Measurements from ENCODE around the gene DENND5B.

DENND5B gene

GRCh38 chr12:31369712-31370521, 221.0 kb downstream of the DENND5B start:
- DNase-seq = no peak

- DNase-seq = no peak
Observed at GRCh38 chr12:31368666-31369361, 222.1 kb downstream of the DENND5B start.

- DNase-seq = no peak
Observed at GRCh38 chr12:31366104-31366621, 224.8 kb downstream of the DENND5B start.

GRCh38 chr12:31363831-31364230, 227.1 kb downstream of the DENND5B start:
- DNase-seq = no peak

- DNase-seq = no peak
Observed at GRCh38 chr12:31363416-31363809, 227.5 kb downstream of the DENND5B start.

GRCh38 chr12:31362759-31363415, 228.0 kb downstream of the DENND5B start:
- peak; percentile 61 to 66 for DNase-seq

GRCh38 chr12:31362115-31362758, 228.7 kb downstream of the DENND5B start:
- no peak for DNase-seq

GRCh38 chr12:31361730-31362114, 229.2 kb downstream of the DENND5B start:
- DNase-seq = no peak

GRCh38 chr12:31355747-31356107, 235.2 kb downstream of the DENND5B start:
- no peak for DNase-seq

- no peak for DNase-seq
Observed at GRCh38 chr12:31353750-31354708, 236.9 kb downstream of the DENND5B start.

- DNase-seq = no peak
Observed at GRCh38 chr12:31346267-31346666, 244.7 kb downstream of the DENND5B start.

GRCh38 chr12:31343139-31343538, 247.8 kb downstream of the DENND5B start:
- DNase-seq = no peak

- no peak for DNase-seq
Observed at GRCh38 chr12:31342286-31342685, 248.7 kb downstream of the DENND5B start.

- DNase-seq = no peak
Observed at GRCh38 chr12:31339831-31340622, 250.9 kb downstream of the DENND5B start.

GRCh38 chr12:31337952-31338351, 253.0 kb downstream of the DENND5B start:
- DNase-seq = no peak
